ENCODE results near the gene CCDC190. TPM values are rescaled to one million over a fixed set of nuclear protein-coding genes. Genes with fewer than 3 reads are reported as not detected.

CCDC190 gene
- total and polyA plus RNA-seq, 2 experiments from 2014 or later = not detected

- Histone ChIP-seq H3K79me2 (no peaks in the 10 kb centered on the region), H3K4me2 (no peak overlapping the region), H3K4me3 (no peak overlapping the region), H3K27me3 (no peaks in the 10 kb centered on the region), H3K9me2 (replicated peaks; ENCODE audit: insufficient read depth) (no peaks in the 10 kb centered on the region), H3K4me1 (ENCODE audit: insufficient read depth) (no peaks in the 10 kb centered on the region), H3K36me3 (replicated peaks; ENCODE audit: insufficient read depth, low read depth) (no peaks in the 10 kb centered on the region), H4K20me1 (ENCODE audit: insufficient read depth, poor library complexity, severe bottlenecking) (no peaks in the 10 kb centered on the region), H2AFZ (no peak overlapping the region), H3K9me3 (ENCODE audit: low read depth) (no peaks in the 10 kb centered on the region), H3K27ac (peak overlapping the region; percentile 14)
- 88% methylated on average over 1 of the region's 1 CpG for WGBS (ENCODE audit: low lambda C conversion rate, missing lambda C conversion rate)
- no peak for TF ChIP-seq CTCF (IDR thresholded peaks at IDR 0.05; ENCODE audit: poor library complexity)
- no peak for TF ChIP-seq EZH2 (IDR thresholded peaks at IDR 0.05; ENCODE audit: borderline replicate concordance)
- TF ChIP-seq EZH2phosphoT487 (IDR thresholded peaks at IDR 0.05; ENCODE audit: low read depth, severe bottlenecking, unreplicated experiment) = no peak
- DNase-seq (ENCODE audit: low spot score) = no peak
Observed at GRCh38 chr1:162844153-162844552, 16.8 kb downstream of the CCDC190 start.

- no peak for DNase-seq (ENCODE audit: low spot score)
- Histone ChIP-seq H3K9me2 (replicated peaks; ENCODE audit: insufficient read depth) (no peaks in the 10 kb centered on the region), H4K20me1 (ENCODE audit: insufficient read depth, poor library complexity, severe bottlenecking) (no peaks in the 10 kb centered on the region), H3K79me2 (no peaks in the 10 kb centered on the region), H3K27me3 (no peaks in the 10 kb centered on the region), H3K36me3 (replicated peaks; ENCODE audit: insufficient read depth, low read depth) (no peaks in the 10 kb centered on the region), H3K9me3 (ENCODE audit: low read depth) (peaks cover 5% of the 10 kb centered on the region), H3K4me1 (ENCODE audit: insufficient read depth) (no peaks in the 10 kb centered on the region), H2AFZ (no peak overlapping the region), H3K4me2 (no peak overlapping the region), H3K27ac (no peak overlapping the region), H3K4me3 (no peak overlapping the region)
- TF ChIP-seq EZH2 (IDR thresholded peaks at IDR 0.05; ENCODE audit: borderline replicate concordance) = no peak
- peak; percentile 15 for TF ChIP-seq CTCF (IDR thresholded peaks at IDR 0.05; ENCODE audit: poor library complexity)
- TF ChIP-seq EZH2phosphoT487 (IDR thresholded peaks at IDR 0.05; ENCODE audit: low read depth, severe bottlenecking, unreplicated experiment) = no peak
Observed at GRCh38 chr1:162840250-162840839, 20.6 kb downstream of the CCDC190 start.

GRCh38 chr1:162838863-162839262 lies 22.1 kb downstream of the CCDC190 start:
- no peak overlapping the region for H3K4me3 ChIP-seq
- TF ChIP-seq EZH2 (IDR thresholded peaks at IDR 0.05; ENCODE audit: borderline replicate concordance) = no peak
- TF ChIP-seq CTCF (IDR thresholded peaks at IDR 0.05; ENCODE audit: poor library complexity) = no peak
- no peak for TF ChIP-seq EZH2phosphoT487 (IDR thresholded peaks at IDR 0.05; ENCODE audit: low read depth, severe bottlenecking, unreplicated experiment)
- WGBS (ENCODE audit: low lambda C conversion rate, missing lambda C conversion rate) = 89% methylated on average over 4 of the region's 4 CpGs
- H2AFZ ChIP-seq = no peak overlapping the region
- no peaks in the 10 kb centered on the region for H3K79me2 ChIP-seq
- peaks cover 5% of the 10 kb centered on the region for H3K9me3 ChIP-seq (ENCODE audit: low read depth)
- H4K20me1 ChIP-seq (ENCODE audit: insufficient read depth, poor library complexity, severe bottlenecking) = no peaks in the 10 kb centered on the region
- DNase-seq (ENCODE audit: low spot score) = no peak
- no peak overlapping the region for H3K4me2 ChIP-seq
- H3K27me3 ChIP-seq = no peaks in the 10 kb centered on the region
- no peaks in the 10 kb centered on the region for H3K4me1 ChIP-seq (ENCODE audit: insufficient read depth)
- no peaks in the 10 kb centered on the region for H3K9me2 ChIP-seq (replicated peaks; ENCODE audit: insufficient read depth)
- no peaks in the 10 kb centered on the region for H3K36me3 ChIP-seq (replicated peaks; ENCODE audit: insufficient read depth, low read depth)
- H3K27ac ChIP-seq = no peak overlapping the region
